ENCODE data around the gene LIPC.
"Not testable (repeated sequence)": the region's sequence is repeated elsewhere in the genome, so short reads cannot be mapped to it uniquely, and the experiment has no call there.

The LIPC gene

GRCh38 chr15:58574631-58575030, 142.8 kb downstream of the LIPC start:
- no peak for DNase-seq (ENCODE audit: low read depth in 1 of 2, low spot score in 1 of 2)

DNA sequence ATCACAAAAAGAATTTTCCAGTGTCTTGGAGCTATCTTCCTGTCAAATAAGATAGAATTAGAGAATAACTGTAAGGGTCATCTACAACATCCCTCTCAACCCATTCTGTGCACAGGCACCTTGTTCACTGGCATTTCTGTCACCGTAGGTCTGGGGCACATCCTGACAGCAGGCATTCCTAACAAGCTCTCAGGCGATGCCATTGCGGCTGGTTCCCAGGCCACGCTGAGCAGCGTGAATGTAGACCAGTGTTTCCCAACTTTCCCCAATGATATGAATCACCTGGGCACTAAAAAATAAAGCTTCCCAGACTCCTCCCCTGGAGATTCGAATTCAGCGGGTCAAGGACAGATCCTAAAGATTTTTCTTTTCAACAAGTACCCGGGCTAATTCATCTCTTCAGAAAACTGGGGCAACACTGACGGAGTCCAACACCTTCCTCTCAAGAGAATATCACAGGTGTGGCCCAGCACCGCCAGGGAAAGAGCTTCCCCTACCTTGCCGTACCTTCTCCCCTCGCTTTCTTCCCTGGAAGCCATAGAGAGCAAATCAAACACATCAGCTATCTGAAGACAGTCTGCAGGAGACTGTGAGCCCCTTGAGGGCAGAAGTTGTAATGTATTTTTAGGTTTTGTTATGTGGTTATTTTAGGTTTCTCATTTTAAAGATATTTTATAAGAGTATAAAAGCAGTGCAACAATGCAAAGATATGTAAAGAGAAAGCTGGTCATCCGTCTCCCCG, 143.4 kb downstream of the LIPC start:
- no peak for DNase-seq (ENCODE audit: low read depth in 1 of 2, low spot score in 1 of 2)

DNA sequence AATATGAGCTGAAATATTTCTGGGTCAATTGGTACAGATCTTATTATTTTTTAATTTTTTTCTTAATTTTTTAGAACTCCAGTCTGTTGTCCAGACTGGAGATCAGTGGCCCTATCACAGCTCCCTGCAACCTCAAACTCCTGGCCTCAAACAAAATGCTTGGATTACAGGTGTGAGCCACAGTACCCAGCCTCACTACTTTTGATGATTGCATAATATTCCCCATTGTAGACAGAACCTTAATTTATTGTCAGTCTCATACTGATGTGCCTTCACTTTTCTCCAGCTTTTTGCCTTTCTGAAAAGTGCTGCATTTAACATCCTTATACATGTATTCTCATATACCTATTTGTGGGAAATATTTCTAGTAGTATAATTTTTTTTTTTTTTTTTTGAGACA, 144.9 kb downstream of the LIPC start:
- DNase-seq (ENCODE audit: low read depth in 1 of 2, low spot score in 1 of 2) = no peak

GRCh38 chr15:58582160-58582559, 150.4 kb downstream of the LIPC start:
- no peak for DNase-seq (ENCODE audit: low read depth in 1 of 2, low spot score in 1 of 2)

- no peak for DNase-seq (ENCODE audit: low read depth in 1 of 2, low spot score in 1 of 2)
Measured at GRCh38 chr15:58583171-58583908, 151.5 kb downstream of the LIPC start.

GRCh38 chr15:58584789-58585461, 153.1 kb downstream of the LIPC start:
- DNase-seq (ENCODE audit: low read depth in 1 of 2, low spot score in 1 of 2) = no peak

GRCh38 chr15:58585693-58586443, 154.1 kb downstream of the LIPC start:
- no peak for DNase-seq (ENCODE audit: low read depth in 1 of 2, low spot score in 1 of 2)

DNA sequence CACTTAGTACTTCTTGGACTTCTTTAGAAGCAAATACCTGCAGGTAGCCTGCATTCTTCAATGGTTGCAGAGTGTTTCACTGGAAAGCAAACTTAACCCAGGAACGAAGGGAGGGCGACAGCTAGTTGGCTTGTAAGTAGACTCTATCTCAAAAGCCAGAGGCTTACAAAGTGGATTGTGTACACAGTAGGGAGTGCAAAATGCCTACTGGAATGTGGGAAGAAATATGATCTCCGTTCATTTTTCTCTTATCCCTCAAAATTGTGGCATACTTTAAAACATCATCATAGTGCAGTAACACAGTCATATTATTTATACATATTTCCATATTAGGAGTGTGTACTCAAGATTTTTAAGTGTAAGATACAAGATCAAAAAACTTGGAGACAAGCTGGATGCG, 155.7 kb downstream of the LIPC start:
- no peak for DNase-seq (ENCODE audit: low read depth in 1 of 2, low spot score in 1 of 2)

GRCh38 chr15:58588096-58588495, 156.3 kb downstream of the LIPC start:
- DNase-seq (ENCODE audit: low read depth in 1 of 2, low spot score in 1 of 2) = no peak

GRCh38 chr15:58589047-58589446, 157.3 kb downstream of the LIPC start:
- no peak for DNase-seq (ENCODE audit: low read depth in 1 of 2, low spot score in 1 of 2)

DNA sequence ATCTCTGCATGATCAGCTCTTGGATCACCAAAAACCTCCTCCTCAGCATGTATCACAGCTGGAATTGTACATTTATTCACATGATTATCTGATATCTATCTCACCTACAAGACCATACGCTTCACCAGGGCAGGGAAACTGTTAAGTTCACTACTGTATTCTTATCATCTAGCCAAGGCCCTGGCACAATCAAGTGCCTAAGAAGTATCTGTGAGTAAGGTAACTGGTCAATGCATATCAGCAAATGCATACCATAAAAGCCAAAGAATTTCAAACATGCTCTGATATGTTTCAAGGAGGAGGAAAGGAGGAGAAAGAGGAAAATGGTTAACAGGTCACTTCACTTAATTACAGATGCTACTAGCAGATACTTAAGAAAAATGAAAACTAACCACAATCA, 158.4 kb downstream of the LIPC start:
- no peak for DNase-seq (ENCODE audit: low read depth in 1 of 2, low spot score in 1 of 2)

- DNase-seq (ENCODE audit: low read depth in 1 of 2, low spot score in 1 of 2) = no peak
Measured at GRCh38 chr15:58590926-58591325, 159.1 kb downstream of the LIPC start.

DNA sequence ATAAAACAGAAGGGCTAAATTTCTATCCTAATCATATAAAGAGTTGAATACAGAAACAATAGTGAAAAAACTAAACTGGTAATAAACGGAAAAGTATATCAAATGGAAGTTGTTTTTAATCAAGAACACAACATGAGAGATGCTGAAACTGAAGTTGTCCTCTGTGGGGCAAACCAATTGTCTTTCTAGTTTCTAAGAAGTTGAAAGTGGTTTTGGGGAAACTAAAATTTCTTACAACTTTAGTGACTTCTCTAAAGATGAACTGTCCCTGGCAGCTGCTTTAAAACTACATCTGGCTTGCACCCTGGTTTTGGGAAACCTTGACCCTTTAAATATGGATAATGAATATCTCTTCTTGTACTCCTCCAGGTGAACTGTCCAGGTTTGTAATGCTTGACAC, 162.1 kb downstream of the LIPC start:
- no peak for DNase-seq (ENCODE audit: low read depth in 1 of 2, low spot score in 1 of 2)

DNA sequence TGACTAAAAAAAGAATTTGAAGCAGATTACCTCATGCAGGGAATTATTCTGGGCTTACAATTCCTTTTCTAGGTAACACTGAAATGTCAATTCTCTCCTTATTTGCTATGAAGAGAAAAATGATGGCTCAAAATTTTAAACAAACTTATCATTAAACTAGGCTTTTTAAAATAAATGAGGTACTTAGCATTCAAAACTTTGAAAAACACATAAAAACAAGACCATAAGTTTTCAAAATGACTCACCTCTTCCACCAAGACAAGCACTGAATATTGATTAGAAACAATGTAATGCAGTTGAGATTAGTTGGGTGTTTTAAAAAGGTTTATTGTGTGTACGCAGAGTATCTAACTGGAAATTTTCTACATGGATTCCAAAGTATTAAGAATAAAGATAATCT, 163.1 kb downstream of the LIPC start:
- DNase-seq (ENCODE audit: low read depth in 1 of 2, low spot score in 1 of 2) = no peak

GRCh38 chr15:58595516-58596263, 163.9 kb downstream of the LIPC start:
- no peak for DNase-seq (ENCODE audit: low read depth in 1 of 2, low spot score in 1 of 2)

DNA sequence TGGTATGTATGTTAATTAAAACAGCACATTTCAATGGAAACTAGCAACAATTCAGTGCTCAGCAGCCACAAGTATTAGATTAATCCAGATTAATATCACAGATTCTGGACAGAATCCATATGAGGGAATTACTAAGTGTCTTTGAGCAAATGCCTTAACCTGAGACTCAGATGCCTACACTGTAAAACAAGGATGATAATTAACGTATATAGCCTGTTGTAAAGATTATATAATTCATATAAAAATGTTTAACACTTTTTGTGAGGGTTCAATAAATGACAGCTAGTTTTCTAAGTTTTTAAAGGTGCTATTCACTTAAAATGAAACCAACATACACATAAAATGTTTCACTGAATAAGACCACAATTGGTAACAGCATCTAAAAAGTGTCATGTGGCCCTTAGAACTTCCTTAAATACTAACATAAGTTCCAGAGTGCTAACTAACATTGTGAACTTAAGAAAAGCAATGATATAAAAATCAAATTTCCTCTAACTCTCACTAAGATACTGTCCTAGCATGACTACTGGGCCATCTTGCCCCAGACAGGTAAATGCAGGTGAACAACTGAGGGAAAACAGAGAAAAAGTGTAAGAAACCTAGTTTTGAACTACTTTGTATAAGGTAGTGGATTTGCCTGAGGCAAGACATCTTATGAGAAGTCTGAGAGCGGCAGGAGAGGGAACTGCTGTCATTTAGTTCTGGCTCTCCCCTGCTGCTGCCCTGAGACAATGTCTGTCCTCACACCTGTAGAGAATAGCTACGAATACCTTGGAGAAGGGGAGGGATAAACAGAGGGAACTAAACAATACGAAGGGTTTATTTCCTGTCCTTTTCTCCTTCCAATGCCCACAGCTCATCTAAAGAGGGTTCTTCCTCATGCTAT, 166.4 kb downstream of the LIPC start:
- DNase-seq (ENCODE audit: low read depth in 1 of 2, low spot score in 1 of 2) = no peak

- DNase-seq (ENCODE audit: low read depth in 1 of 2, low spot score in 1 of 2) = no peak
Measured at GRCh38 chr15:58598829-58599210, 167.0 kb downstream of the LIPC start.

GRCh38 chr15:58602823-58603222, 171.0 kb downstream of the LIPC start:
- DNase-seq (ENCODE audit: low read depth in 1 of 2, low spot score in 1 of 2) = no peak

DNA sequence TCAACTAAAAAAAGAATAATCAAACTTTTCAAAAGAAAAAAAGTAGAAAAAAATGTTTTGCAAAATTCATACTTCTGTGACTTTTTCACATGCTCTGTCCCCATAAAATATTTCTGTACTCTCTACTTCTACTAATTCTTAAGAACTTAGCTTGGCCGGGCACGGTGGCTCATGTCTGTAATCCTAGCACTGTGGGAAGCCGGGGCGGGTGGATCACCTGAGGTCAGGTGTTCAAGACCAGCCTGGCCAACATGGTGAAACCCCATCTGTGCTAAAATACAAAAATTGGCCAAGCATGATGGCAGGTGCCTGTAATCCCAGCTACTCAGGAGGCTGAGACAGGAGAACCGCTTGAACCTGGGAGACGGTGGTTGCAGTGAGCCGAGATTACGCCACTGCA, 172.1 kb downstream of the LIPC start:
- not testable (repeated sequence) for DNase-seq (ENCODE audit: low read depth in 1 of 2, low spot score in 1 of 2)

- no peak for DNase-seq (ENCODE audit: low read depth in 1 of 2, low spot score in 1 of 2)
Measured at GRCh38 chr15:58604455-58604923, 172.7 kb downstream of the LIPC start.

Measured in activated T-helper 1 cell treated with anti-CD3 and anti-CD28 coated beads, Interleukin-2, amount 50 U/mL, for 16 hours (primary cell).